Smooth muscle cell of the brain vasculature (primary cell): ENCODE data around the gene NCR2.

ENCODE experiments used
- DNase-seq: peaks from one replicate; pipeline ENCODE4 v3.0.0-alpha.2; 2012; ENCODE audit warnings: low read depth, low spot score

Gene NCR2

GRCh38 chr6:41359617-41360313, 24.4 kb downstream of the NCR2 start:
- no peak for DNase-seq

- no peak for DNase-seq
Observed at GRCh38 chr6:41360314-41360685, 24.9 kb downstream of the NCR2 start.

DNA sequence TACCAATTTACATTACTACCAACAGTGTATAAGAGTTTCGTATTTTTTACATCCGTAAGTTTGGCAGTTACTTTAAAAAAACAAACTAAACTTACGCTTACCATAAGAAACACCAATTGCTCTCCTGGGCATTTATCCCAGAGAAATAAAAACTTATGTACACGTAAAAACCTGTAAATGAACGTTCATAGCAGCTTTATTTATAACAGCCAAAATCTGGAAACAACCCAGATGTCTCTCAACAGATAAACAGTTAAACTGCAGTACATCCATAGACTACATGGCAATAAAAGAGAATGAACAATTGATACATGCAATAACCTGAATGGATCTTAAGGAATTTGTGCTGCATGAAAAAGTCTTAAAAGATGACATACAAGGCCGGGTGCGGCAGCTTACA, 30.7 kb downstream of the NCR2 start:
- no peak for DNase-seq

DNA sequence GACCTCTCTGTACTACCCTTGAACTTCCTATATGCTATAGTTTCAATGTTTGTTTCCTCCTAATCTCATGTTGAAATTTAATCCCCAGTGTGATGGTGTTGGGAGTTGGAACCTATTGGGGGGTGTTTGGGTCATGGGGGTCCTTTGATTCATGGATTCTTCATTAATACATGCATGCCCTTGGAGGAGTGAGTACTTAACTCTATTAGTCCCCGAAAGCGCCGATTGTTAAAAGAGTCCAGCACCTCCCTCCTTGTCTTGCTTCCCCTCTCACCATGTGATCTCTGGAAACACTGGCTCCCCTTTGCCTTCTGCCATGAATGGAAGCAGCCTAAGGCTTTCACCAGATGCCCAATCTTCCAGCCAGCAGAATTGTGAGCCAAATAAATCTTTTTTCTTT, 31.7 kb downstream of the NCR2 start:
- no peak for DNase-seq

GRCh38 chr6:41367700-41368099, 32.3 kb downstream of the NCR2 start:
- DNase-seq: no peak

DNA sequence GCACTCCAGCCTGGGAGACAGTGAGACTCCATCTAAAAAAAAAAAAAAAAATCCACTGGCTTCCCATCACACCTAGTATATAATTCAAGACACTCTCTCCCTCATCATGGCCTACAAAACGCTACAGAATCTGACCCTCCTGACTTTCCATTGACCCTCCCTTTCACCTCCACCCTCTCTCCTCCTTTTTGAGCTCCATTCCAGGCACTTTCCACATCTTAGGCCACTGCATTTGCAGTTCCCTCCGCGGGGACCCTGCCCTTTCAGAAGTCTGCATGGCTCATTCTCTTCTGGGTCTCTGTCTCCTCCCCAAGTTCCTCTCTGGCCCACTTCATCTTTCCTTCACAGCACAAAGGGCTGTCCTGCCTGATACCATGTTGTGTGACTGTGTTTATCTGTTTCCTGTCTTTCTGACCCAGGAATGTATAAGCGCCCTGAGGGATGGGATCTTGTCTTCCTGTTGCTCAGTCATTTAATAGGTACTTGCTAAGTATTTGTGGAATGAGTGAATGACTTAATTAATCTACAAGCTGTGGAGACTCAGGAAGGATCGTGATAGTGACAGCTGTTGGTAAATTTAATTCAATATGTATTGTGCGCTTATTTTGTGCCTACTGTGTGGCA, 35.2 kb downstream of the NCR2 start:
- no peak for DNase-seq

DNA sequence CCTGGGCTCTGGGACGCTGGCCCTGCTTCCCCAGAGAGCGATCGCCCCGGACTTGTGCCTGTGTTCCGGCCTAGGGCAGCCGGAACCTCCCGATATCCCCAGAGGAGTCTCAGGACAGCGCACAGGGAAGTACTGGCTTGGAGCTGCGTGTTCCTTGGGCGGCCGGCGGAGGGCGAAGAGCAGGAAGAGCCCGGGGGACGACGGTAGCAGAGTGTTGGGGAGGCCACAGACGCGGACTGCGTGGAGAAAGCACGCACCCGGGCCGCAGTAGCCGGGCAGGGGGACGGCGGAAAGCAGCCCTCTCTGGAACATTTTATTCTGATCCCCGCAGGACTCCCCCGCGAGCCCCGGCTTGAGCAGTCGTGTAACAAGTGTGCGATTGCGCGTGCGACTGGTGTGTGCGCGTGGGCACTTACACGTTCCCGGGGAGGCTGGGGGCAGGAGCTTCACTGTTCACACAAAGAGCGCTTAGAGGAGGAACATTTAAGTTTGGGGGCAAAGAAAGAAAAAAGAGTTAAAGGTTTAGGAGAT, 36.1 kb downstream of the NCR2 start:
- no peak for DNase-seq

DNA sequence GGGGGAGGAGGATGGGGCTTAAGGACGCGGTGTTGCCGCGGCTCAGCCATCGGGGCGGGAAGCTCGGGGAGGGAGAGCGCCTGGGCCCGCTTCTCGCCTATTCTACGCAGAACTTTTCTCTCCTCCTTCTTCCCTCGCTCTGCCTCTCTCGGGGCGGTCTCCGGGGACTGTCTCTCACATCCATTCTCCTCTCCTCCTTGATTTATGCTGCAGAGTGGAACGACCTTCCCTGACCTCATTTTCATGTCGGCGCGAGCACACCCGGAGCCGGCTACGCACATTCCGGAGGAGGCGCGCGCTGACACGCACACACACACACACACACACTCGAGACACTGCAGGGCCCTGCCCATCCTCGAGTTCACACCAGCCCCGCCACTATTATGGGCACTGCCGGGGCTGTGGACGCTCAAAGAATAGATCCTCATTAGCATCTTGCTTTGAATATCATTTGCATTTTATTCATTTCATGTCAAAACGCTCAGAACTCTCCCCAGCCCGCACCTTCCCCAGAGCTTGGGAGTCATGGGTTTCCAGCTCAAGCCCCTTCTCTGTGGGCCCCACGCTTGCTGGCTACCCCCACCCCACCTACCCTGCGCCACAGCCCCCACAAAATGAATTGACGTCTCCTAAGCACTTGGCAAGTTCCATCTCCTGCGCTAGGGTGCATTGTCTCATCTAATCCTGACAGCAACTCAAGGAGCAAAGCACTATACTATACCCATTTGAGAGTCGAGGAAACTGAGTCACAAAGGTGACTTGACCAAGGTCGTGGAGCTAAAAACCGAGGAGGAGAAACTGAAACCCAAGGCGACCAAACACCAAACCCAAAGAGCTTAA, 36.8 kb downstream of the NCR2 start:
- no peak for DNase-seq

DNA sequence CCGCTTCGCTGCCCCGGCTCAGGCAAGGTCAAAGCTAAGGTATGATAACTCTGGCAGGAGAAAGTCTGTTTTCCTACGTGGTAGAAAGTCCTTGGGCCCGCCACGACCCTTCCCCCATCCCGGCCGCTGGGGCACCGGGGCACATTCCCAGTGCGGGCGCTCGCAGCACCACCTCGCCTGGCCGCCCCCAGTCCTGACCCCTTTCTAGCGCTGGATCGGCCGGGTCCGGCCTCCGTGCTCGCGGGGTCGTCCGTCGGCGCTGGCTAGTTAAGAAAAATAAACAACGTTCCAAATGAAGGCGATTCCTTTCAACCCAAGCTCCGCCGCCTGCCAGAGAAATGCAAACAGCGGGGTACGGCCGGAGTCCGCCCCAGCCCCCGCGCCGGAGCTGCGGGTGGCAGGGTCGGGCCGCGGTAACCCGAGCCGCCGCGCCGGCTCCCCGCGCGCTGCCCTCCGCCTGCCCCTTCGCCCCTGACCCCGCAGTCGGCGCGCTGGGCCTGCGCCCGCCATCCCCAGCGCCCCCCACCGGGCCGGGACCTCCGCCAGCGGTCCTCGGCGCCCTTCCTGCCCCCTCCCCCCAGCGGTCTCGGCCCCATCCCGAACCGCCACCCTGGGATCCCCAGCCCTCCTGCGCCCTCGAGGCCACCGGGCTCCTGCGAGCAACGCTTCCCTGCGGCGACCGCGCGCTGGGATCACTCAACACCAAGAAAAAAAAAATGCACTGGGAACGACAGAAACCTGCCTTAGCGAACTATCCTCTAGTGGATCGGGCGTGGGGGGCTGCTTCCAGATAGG, 37.6 kb downstream of the NCR2 start:
- DNase-seq: no peak

GRCh38 chr6:41373627-41373918, 38.2 kb downstream of the NCR2 start:
- DNase-seq: no peak

- no peak for DNase-seq
Observed at GRCh38 chr6:41373919-41374617, 38.7 kb downstream of the NCR2 start.

DNA sequence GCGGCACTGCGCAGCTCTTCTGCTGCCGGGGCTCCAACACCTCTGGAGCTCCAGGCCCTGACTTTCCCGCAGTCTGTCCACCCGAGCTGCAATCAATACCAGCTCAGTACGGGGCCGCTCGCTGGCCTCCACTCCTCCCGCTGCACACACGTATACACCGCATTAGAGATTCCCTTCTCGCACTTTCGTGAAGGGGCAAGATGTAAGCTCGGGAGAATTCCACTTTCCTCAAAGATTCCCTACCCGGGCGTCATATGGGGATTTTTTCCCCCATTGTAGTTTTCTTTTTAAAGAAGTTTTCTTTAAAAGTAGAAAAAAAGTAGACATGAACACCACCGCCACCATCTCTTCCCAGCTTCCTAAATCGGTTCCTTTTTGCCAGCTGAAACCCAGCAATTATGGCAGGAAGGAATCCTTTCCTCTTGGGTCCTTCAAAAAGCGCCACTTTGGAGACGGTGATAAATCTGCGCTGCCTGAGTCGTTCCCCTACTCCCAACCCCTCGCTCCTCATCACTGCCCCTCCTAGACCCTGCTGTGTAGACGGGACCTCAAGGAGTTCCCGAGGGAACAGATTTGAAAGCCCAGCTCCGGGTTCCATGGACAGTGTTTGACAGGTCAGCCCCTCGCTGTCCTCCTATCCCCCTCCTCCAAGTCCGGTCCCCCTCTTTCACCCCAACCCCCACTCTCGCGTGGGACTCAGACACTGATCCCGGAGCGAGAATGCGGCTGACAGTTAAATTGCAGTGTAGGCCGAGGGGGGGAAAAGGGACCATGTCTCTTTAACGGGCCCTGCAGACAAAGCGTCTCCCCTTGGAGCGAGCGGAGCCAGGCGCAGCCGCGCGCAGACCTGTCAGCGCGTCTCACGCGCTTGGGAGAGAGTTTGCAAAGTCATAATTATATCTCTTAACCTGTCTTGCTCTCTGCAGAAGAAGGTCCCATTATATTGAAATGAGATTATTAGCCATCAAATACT, 39.5 kb downstream of the NCR2 start:
- no peak for DNase-seq

GRCh38 chr6:41375598-41376151, 40.3 kb downstream of the NCR2 start:
- no peak for DNase-seq

DNA sequence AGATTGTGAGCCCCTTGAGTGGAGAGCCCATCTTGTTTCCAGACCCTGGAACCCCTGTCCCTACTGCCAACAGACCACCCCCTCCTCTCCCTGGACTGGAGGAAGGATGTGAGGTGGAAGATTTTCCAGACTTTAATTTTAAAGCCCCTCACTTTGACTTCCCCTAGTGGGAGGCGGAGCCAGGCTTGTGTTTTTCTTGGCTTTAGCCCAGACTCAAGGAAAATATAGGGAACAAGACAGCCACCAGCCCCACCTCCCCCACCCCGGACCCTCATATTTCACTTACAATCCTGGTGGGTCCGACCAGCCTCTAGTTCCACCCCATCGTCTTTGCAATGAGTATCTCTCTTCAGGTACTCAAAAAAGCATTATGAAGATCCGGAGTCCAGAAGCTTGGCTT, 40.8 kb downstream of the NCR2 start:
- DNase-seq: no peak

- no peak for DNase-seq
Observed at GRCh38 chr6:41377071-41377470, 41.7 kb downstream of the NCR2 start.

DNA sequence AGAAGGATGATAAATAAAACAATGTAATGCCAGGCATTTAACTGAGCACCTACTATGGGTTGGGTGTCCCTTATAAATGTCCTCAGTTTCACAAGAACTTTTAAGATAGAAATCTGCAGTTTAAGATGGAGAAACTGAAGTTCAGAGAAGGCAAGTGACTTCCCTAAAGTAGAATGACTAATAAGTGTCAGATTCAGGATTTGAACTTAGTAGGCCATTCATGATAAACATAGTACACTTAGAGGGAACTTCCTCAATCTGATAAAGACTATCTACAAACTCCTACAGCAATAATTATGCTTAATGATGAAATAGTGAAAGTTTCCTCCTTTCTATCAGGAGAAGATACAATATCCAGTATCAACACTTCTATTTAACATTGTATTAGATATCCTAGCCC, 43.9 kb downstream of the NCR2 start:
- DNase-seq: no peak

GRCh38 chr6:41386594-41386993, 51.2 kb downstream of the NCR2 start:
- DNase-seq: no peak

DNA sequence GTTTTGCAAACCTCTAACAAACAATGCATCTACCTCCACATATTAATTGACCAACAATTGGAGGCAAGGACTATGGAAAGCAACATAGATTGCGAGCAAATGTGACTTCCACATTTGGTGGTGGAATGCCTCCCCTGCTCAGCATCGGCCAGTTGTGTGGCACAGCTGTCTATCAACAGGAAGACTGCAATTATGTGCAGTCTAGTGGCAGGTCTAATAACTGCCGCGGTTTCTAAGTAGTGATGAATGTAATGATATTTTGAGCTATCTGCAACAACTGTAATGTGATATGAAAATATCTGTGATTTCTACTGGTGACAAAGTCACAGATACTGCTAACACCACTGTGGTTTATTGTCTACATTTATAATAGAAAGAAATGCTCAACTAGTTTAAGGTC, 56.8 kb downstream of the NCR2 start:
- no peak for DNase-seq

GRCh38 chr6:41396335-41396734, 60.9 kb downstream of the NCR2 start:
- no peak for DNase-seq

GRCh38 chr6:41399424-41399823, 64.0 kb downstream of the NCR2 start:
- no peak for DNase-seq
